H9 (cell line): Measurements from ENCODE around the gene ISOC1. TPM values are rescaled to one million over a fixed set of nuclear protein-coding genes. Genes with fewer than 3 reads are reported as not detected.

Experiments used
- DNase-seq: peaks from one replicate; pipeline ENCODE4 v3.0.0-alpha.2; 2017
- H2AFZ ChIP-seq: one replicate; pipeline ENCODE4 v1.6.1; 2013; ENCODE audit warnings: mild to moderate bottlenecking, low read length, control low read depth, moderate library complexity
- H2AK5ac ChIP-seq: 2 replicates; pipeline ENCODE4 v1.6.1; 2013; ENCODE audit warnings: low read length, control low read depth, mixed read lengths; ENCODE audit not compliant: insufficient read length
- H2BK120ac ChIP-seq: one replicate; pipeline ENCODE4 v1.6.1; 2013; ENCODE audit warnings: low read depth, mild to moderate bottlenecking, low read length, control low read depth, inconsistent platforms; ENCODE audit not compliant: poor library complexity, severe bottlenecking
- H2BK12ac ChIP-seq: 2 replicates; pipeline ENCODE4 v1.6.1; 2013; ENCODE audit warnings: low read length, control low read depth, mixed read lengths, low read depth; ENCODE audit not compliant: insufficient read length
- H2BK15ac ChIP-seq: 2 replicates; pipeline ENCODE4 v1.6.1; 2013; ENCODE audit warnings: low read depth, low read length, control low read depth
- H2BK20ac ChIP-seq: one replicate; pipeline ENCODE4 v1.6.1; 2013; ENCODE audit warnings: low read depth, mild to moderate bottlenecking, low read length, control low read depth, inconsistent platforms; ENCODE audit not compliant: poor library complexity, severe bottlenecking
- H2BK5ac ChIP-seq: 2 replicates; pipeline ENCODE4 v1.6.1; 2013; ENCODE audit warnings: low read length, control low read depth, mixed read lengths; ENCODE audit not compliant: insufficient read length
- H3K14ac ChIP-seq: 2 replicates; pipeline ENCODE4 v1.6.1; 2013; ENCODE audit warnings: low read length, control low read depth; ENCODE audit not compliant: insufficient read depth
- H3K18ac ChIP-seq: 2 replicates; pipeline ENCODE4 v1.6.1; 2013; ENCODE audit warnings: low read depth, mild to moderate bottlenecking, mixed read lengths, low read length, control low read depth; ENCODE audit not compliant: insufficient read length
- H3K23ac ChIP-seq: 2 replicates; pipeline ENCODE4 v1.6.1; 2013; ENCODE audit warnings: low read length, control low read depth, mixed read lengths, low read depth; ENCODE audit not compliant: insufficient read length
- H3K23me2 ChIP-seq: 2 replicates; pipeline ENCODE4 v1.6.1; 2013; ENCODE audit warnings: low read depth, mild to moderate bottlenecking, mixed read lengths, low read length, control low read depth; ENCODE audit not compliant: insufficient read length, poor library complexity, severe bottlenecking
- H3K27ac ChIP-seq: 2 replicates; pipeline ENCODE4 v1.5.1; 2013; ENCODE audit warnings: low read length, control low read depth, mixed read lengths, low read depth; ENCODE audit not compliant: insufficient read length
- H3K27me3 ChIP-seq: 2 replicates; pipeline ENCODE4 v1.6.1; 2013; ENCODE audit warnings: low read length, control low read depth, inconsistent platforms; ENCODE audit not compliant: insufficient read depth
- H3K4ac ChIP-seq: 2 replicates; pipeline ENCODE4 v1.6.1; 2013; ENCODE audit warnings: low read depth, mild to moderate bottlenecking, control low read depth, inconsistent platforms, low read length, moderate library complexity
- H3K4me1 ChIP-seq: 2 replicates; pipeline ENCODE4 v1.6.1; 2013; ENCODE audit warnings: low read length, control low read depth, inconsistent platforms; ENCODE audit not compliant: insufficient read depth
- H3K4me2 ChIP-seq: 2 replicates; pipeline ENCODE4 v1.6.1; 2013; ENCODE audit warnings: low read length, control low read depth, mixed read lengths; ENCODE audit not compliant: insufficient read length, insufficient read depth
- H3K56ac ChIP-seq: 2 replicates; pipeline ENCODE4 v1.6.1; 2013; ENCODE audit warnings: low read depth, mild to moderate bottlenecking, mixed read lengths, low read length, control low read depth; ENCODE audit not compliant: insufficient read length
- H3K79me1 ChIP-seq: 2 replicates; pipeline ENCODE4 v1.6.1; 2013; ENCODE audit warnings: low read depth, mild to moderate bottlenecking, moderate library complexity, low read length, control low read depth, inconsistent platforms; ENCODE audit not compliant: insufficient read depth, poor library complexity, severe bottlenecking
- H3K79me2 ChIP-seq: 2 replicates; pipeline ENCODE4 v1.6.1; 2013; ENCODE audit warnings: low read length, control low read depth, inconsistent platforms; ENCODE audit not compliant: insufficient read depth
- H3K9ac ChIP-seq: 2 replicates; pipeline ENCODE4 v1.6.1; 2013; ENCODE audit warnings: low read length, control low read depth, mixed read lengths; ENCODE audit not compliant: insufficient read length; ENCODE audit errors: extremely low read depth
- H3K9me3 ChIP-seq: one replicate; pipeline ENCODE4 v1.6.1; 2013; ENCODE audit warnings: low read depth, low read length, inconsistent platforms; ENCODE audit not compliant: control insufficient read depth
- H3T11ph ChIP-seq: one replicate; pipeline ENCODE4 v1.6.1; 2013; ENCODE audit warnings: mild to moderate bottlenecking, low read length, control low read depth, inconsistent platforms
- H4K20me1 ChIP-seq: one replicate; pipeline ENCODE4 v1.6.1; 2013; ENCODE audit not compliant: control insufficient read depth, insufficient read length, insufficient read depth
- H4K5ac ChIP-seq: 2 replicates; pipeline ENCODE4 v1.6.1; 2013; ENCODE audit warnings: low read depth, mild to moderate bottlenecking, mixed read lengths, low read length, control low read depth; ENCODE audit not compliant: insufficient read length
- H4K8ac ChIP-seq: replicated peaks from 2 replicates; pipeline ENCODE4 v1.6.1; 2013; ENCODE audit warnings: low read length, control low read depth, mixed read lengths, low read depth; ENCODE audit not compliant: insufficient read length
- H4K91ac ChIP-seq: 2 replicates; pipeline ENCODE4 v1.6.1; 2013; ENCODE audit warnings: low read depth, mild to moderate bottlenecking, moderate library complexity, mixed read lengths, low read length, control low read depth; ENCODE audit not compliant: insufficient read length
- H3K27ac Mint-ChIP-seq, 3 experiments: 2 replicates in 2 of 3; 3 replicates in 1 of 3; pipeline ENCODE4 v1.8.0; 2020 to 2021; ENCODE audit warnings: mixed read lengths in 3 of 3, mild to moderate bottlenecking in 1 of 3, moderate library complexity in 1 of 3
- H3K27me3 Mint-ChIP-seq: 2 replicates; pipeline ENCODE4 v1.8.0; 2021; ENCODE audit warnings: low read depth, mild to moderate bottlenecking, moderate library complexity, mixed read lengths
- H3K36me3 Mint-ChIP-seq, 3 experiments: 2 replicates in 2 of 3; 3 replicates in 1 of 3; pipeline ENCODE4 v1.8.0; 2020 to 2021; ENCODE audit warnings: low read depth in 3 of 3, mixed read lengths in 3 of 3; ENCODE audit not compliant: insufficient read depth in 1 of 3
- H3K4me1 Mint-ChIP-seq, 2 experiments: 2 replicates each; pipeline ENCODE4 v1.8.0; 2020; ENCODE audit warnings: mixed read lengths in 2 of 2
- H3K4me3 Mint-ChIP-seq, 2 experiments: 2 replicates in 1 of 2; 3 replicates in 1 of 2; pipeline ENCODE4 v1.8.0; 2020 to 2021; ENCODE audit warnings: mild to moderate bottlenecking in 2 of 2, mixed read lengths in 2 of 2, moderate library complexity in 1 of 2
- H3K9me3 Mint-ChIP-seq, 2 experiments: 2 replicates in 1 of 2; 3 replicates in 1 of 2; pipeline ENCODE4 v1.8.0; 2020; ENCODE audit warnings: mild to moderate bottlenecking in 2 of 2, mixed read lengths in 2 of 2, moderate library complexity in 1 of 2
- CTCF ChIP-seq: fragments of 200-600 bp; sonication (generic); conservative IDR thresholded peaks from 3 replicates; pipeline ENCODE4 v1.8.0; 2021; ENCODE audit warnings: antibody characterized with exemption, mild to moderate bottlenecking
- WGBS: extraction: QIAGEN DNeasy Blood & Tissue Kit; methylation state at CpG from one replicate; pipeline ENCODE4 v1.1.7; 2013; ENCODE audit warnings: missing lambda C conversion rate, low lambda C conversion rate, mixed read lengths; ENCODE audit not compliant: insufficient read length; ENCODE audit errors: extremely low coverage; 5-methylcytosine and 5-hydroxymethylcytosine counted together
- total RNA-seq: library from RNA; stranded (reverse); gene quantifications from 2 replicates; pipeline ENCODE4 v1.2.1, GENCODE V29; 2021

The ISOC1 gene
- total RNA-seq, 1 experiment from 2014 or later: 23.0 TPM

GRCh38 chr5:129074903-129075302 lies 19.6 kb upstream of the ISOC1 start:
- Mint-ChIP-seq H3K4me1 (no peaks in the 10 kb centered on the region), H3K27me3 (no peaks in the 10 kb centered on the region), H3K9me3 (no peaks in the 10 kb centered on the region), H3K27ac (no peak overlapping the region), H3K4me3 (no peak overlapping the region), H3K36me3 (no peaks in the 10 kb centered on the region)
- no peak overlapping the region for H2BK5ac ChIP-seq
- H3K79me1 ChIP-seq: no peaks in the 10 kb centered on the region
- no CpG with 5 or more reads among the region's 4 CpGs for WGBS
- no peak for TF ChIP-seq CTCF
- no peak overlapping the region for H2AK5ac ChIP-seq
- DNase-seq: no peak
- H3K56ac ChIP-seq: no peak overlapping the region
- no peaks in the 10 kb centered on the region for H3K79me2 ChIP-seq
- H2BK12ac ChIP-seq: no peak overlapping the region
- no peaks in the 10 kb centered on the region for H3K27me3 ChIP-seq
- no peaks in the 10 kb centered on the region for H3K9me3 ChIP-seq
- no peak overlapping the region for H2AFZ ChIP-seq
- H2BK15ac ChIP-seq: no peak overlapping the region
- H4K91ac ChIP-seq: no peak overlapping the region
- H3K27ac ChIP-seq: no peak overlapping the region
- H3K23ac ChIP-seq: no peak overlapping the region
- H3K18ac ChIP-seq: no peak overlapping the region
- no peak overlapping the region for H3K4me2 ChIP-seq
- H3T11ph ChIP-seq: no peak overlapping the region
- no peak overlapping the region for H3K9ac ChIP-seq
- no peak overlapping the region for H4K5ac ChIP-seq
- no peak overlapping the region for H2BK20ac ChIP-seq
- no peaks in the 10 kb centered on the region for H4K20me1 ChIP-seq
- no peak overlapping the region for H3K4ac ChIP-seq
- H2BK120ac ChIP-seq: no peak overlapping the region
- no peak overlapping the region for H4K8ac ChIP-seq
- H3K4me1 ChIP-seq: no peaks in the 10 kb centered on the region
- H3K23me2 ChIP-seq: no peaks in the 10 kb centered on the region
- H3K14ac ChIP-seq: no peak overlapping the region
